A673 (cell line): ENCODE data around the gene MACROH2A2. TPM values are rescaled to one million over a fixed set of nuclear protein-coding genes. Genes with fewer than 3 reads are reported as not detected.

ENCODE experiments used
- BruUV-seq: library from RNA; stranded (reverse); fragments of 400-500 nt; replicated peaks from 2 replicates; lab custom pipeline; 2021; lab: Mats Ljungman, UMichigan
- CTCF ChIA-PET: fragments of 300-600 bp; sonication (Branson Sonifier 250); formaldehyde crosslinking; loops from one replicate; lab custom pipeline; 2022; ENCODE audit warnings: antibody characterized with exemption; lab: Charles Lee
- POLR2A ChIA-PET: fragments of 300-600 bp; sonication (Branson Sonifier 250); formaldehyde crosslinking; loops from one replicate; lab custom pipeline; 2022; ENCODE audit warnings: antibody characterized with exemption; ENCODE audit not compliant: low non-redundant PET; lab: Charles Lee
- DNase-seq: peaks from one replicate; pipeline ENCODE4 v3.0.0-alpha.2; 2015; ENCODE audit warnings: low spot score
- H3K27ac ChIP-seq: fragments of 200-600 bp; sonication (generic); 2 replicates; pipeline ENCODE4 v1.5.1; 2016; ENCODE audit warnings: mixed run types, low read depth, mild to moderate bottlenecking, mixed read lengths, antibody characterized with exemption, low read length; ENCODE audit not compliant: poor library complexity, severe bottlenecking
- H3K27me3 ChIP-seq: fragments of 200-600 bp; sonication (generic); replicated peaks from 2 replicates; pipeline ENCODE4 v1.6.1; 2017; ENCODE audit warnings: mixed run types, low read depth, mild to moderate bottlenecking, mixed read lengths, antibody characterized with exemption, low read length; ENCODE audit not compliant: insufficient read depth, poor library complexity
- H3K36me3 ChIP-seq: fragments of 200-600 bp; sonication (generic); 2 replicates; pipeline ENCODE4 v1.6.1; 2016; ENCODE audit warnings: mixed run types, mild to moderate bottlenecking, mixed read lengths, antibody characterized with exemption, low read length; ENCODE audit not compliant: insufficient read depth, poor library complexity, severe bottlenecking
- H3K4me1 ChIP-seq: fragments of 200-600 bp; sonication (generic); 2 replicates; pipeline ENCODE4 v1.6.1; 2017; ENCODE audit warnings: mixed run types, mild to moderate bottlenecking, mixed read lengths, antibody characterized with exemption, low read length; ENCODE audit not compliant: insufficient read depth, poor library complexity, severe bottlenecking
- H3K4me3 ChIP-seq: fragments of 200-600 bp; sonication (generic); 2 replicates; pipeline ENCODE4 v1.5.1; 2016; ENCODE audit warnings: low read depth, mixed run types, mild to moderate bottlenecking, mixed read lengths, low read length; ENCODE audit not compliant: poor library complexity, severe bottlenecking
- H3K9me3 ChIP-seq: fragments of 200-600 bp; sonication (generic); 2 replicates; pipeline ENCODE4 v1.6.1; 2016; ENCODE audit warnings: mixed run types, low read depth, mild to moderate bottlenecking, mixed read lengths, antibody characterized with exemption, low read length; ENCODE audit not compliant: poor library complexity, severe bottlenecking
- EZH2 ChIP-seq: fragments of 200-600 bp; sonication (generic); IDR thresholded peaks from 2 replicates; pipeline ENCODE4 v1.6.1; 2017; ENCODE audit warnings: borderline replicate concordance, low read depth, mild to moderate bottlenecking, mixed read lengths, antibody characterized with exemption, low read length; ENCODE audit not compliant: poor library complexity, severe bottlenecking
- intact Hi-C: fragments of 100-400 bp; cut with micrococcal nuclease; formaldehyde crosslinking; loops from one replicate; pipeline ENCODE4 v1.10.0; 2022; ENCODE audit not compliant: unreplicated experiment
- total RNA-seq: library from RNA; stranded (reverse); gene quantifications from 2 replicates; pipeline ENCODE4 v1.2.3, GENCODE V29; 2021
- TF ChIP-seq, protein P1 (sequence below): fragments of 300-800, 200-600 bp; sonication (generic); conservative IDR thresholded peaks from 2 replicates; pipeline ENCODE4 v1.5.1; 2017; ENCODE audit warnings: low read depth, mild to moderate bottlenecking, antibody characterized with exemption, low read length, moderate library complexity, mixed read lengths

Gene MACROH2A2
- total RNA-seq, 1 experiment from 2014 or later: 301 TPM

- intact Hi-C loops: no loop called here
- H3K4me3 ChIP-seq: no peak overlapping the region
- peak overlapping the region; percentile 21 for H3K27ac ChIP-seq
- ChIA-PET POLR2A (no interaction called here), CTCF (no interaction called here)
- no peak for DNase-seq
- no peak for TF ChIP-seq EZH2
- TF ChIP-seq, protein P1, sequence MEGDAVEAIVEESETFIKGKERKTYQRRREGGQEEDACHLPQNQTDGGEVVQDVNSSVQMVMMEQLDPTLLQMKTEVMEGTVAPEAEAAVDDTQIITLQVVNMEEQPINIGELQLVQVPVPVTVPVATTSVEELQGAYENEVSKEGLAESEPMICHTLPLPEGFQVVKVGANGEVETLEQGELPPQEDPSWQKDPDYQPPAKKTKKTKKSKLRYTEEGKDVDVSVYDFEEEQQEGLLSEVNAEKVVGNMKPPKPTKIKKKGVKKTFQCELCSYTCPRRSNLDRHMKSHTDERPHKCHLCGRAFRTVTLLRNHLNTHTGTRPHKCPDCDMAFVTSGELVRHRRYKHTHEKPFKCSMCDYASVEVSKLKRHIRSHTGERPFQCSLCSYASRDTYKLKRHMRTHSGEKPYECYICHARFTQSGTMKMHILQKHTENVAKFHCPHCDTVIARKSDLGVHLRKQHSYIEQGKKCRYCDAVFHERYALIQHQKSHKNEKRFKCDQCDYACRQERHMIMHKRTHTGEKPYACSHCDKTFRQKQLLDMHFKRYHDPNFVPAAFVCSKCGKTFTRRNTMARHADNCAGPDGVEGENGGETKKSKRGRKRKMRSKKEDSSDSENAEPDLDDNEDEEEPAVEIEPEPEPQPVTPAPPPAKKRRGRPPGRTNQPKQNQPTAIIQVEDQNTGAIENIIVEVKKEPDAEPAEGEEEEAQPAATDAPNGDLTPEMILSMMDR: no peak
- H3K4me1 ChIP-seq: peaks cover 9% of the 10 kb centered on the region
- no peaks in the 10 kb centered on the region for H3K9me3 ChIP-seq
- H3K27me3 ChIP-seq: no peaks in the 10 kb centered on the region
- no peaks in the 10 kb centered on the region for H3K36me3 ChIP-seq
- no TSS peak for BruUV-seq
Observed at GRCh38 chr10:70130878-70131559, 78.4 kb downstream of the MACROH2A2 start.

- POLR2A ChIA-PET: no interaction called here
- TF ChIP-seq, protein P1: no peak
- no peak for TF ChIP-seq EZH2
Observed at GRCh38 chr10:70131560-70131937, 78.9 kb downstream of the MACROH2A2 start.

DNA sequence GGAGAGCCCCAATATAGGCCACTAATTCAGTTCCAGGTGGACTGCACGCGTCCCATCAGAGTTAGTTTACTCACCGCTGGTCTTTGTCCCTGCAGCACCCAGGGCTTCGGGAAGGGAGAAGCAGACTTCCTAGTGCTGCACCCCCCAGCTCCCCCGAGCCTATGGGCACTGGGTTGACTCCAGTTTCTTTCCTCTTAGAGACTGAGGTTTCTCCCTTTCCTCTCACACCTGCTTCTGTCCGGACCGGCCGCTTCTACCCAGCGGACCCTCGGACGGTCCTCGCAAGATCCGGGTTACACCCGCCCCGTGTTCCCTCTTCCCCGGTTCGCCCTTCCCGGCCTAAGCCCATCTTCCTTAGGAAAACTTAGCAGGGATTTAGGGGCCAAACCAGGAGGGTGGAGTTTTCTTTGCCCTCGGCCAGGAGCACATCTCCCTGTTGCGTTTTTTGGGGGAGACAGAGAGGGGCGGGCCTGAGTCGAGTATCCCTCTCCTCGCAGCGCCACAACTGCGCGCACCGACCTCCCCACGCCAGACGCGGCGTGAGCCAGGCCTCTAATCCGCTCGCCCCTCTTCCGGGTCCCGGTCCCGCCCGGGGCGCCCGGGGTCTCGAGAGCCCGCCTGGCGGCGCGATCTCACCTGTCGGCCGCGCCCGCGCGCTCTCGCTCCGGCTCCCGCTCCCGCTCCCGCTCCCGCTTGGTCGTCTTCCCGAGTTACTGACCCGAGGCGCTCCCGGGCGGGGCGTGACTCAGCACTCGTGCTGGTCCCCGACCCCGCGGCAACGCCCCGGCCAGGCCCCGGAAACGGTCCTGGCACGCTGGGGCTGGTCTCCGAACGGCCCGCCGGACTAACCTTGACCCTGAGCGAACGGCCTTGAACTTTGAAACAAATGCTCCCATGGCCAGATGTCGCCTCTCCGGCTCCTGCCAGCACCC, 79.7 kb downstream of the MACROH2A2 start, which contains the start of gene AIFM2:
Gene AIFM2, minus strand, starts transcription at position 728 of the 932 bp plus-strand sequence. CDS start 8,741 bp downstream, outside the sequence.
- no peaks in the 10 kb centered on the region for H3K27me3 ChIP-seq
- TF ChIP-seq EZH2: no peak
- TF ChIP-seq, protein P1: no peak
- POLR2A ChIA-PET: no interaction called here
- intact Hi-C loops: no loop called here
- no peak within 1 kb of the TSS for H3K27ac ChIP-seq
- no peaks in the 10 kb centered on the region for H3K9me3 ChIP-seq
- CTCF ChIA-PET: no interaction called here
- no peaks in the 10 kb centered on the region for H3K36me3 ChIP-seq
- no peak for DNase-seq
- no peak within 1 kb of the TSS for H3K4me3 ChIP-seq
- peaks cover 9% of the 10 kb centered on the region for H3K4me1 ChIP-seq
- BruUV-seq: no TSS peak

More at GRCh38 chr10:70131560-70131937, 78.9 kb downstream of the MACROH2A2 start:
- no peak overlapping the region for H3K4me3 ChIP-seq
- H3K9me3 ChIP-seq: no peaks in the 10 kb centered on the region
- peak overlapping the region; percentile 21 for H3K27ac ChIP-seq
- CTCF ChIA-PET: no interaction called here
- H3K27me3 ChIP-seq: no peaks in the 10 kb centered on the region
- no peaks in the 10 kb centered on the region for H3K36me3 ChIP-seq
- BruUV-seq: no TSS peak
- intact Hi-C loops: no loop called here
- H3K4me1 ChIP-seq: peaks cover 9% of the 10 kb centered on the region
- DNase-seq: no peak
